ENCODE data around the gene IL22RA2. TPM values are rescaled to one million over a fixed set of nuclear protein-coding genes. Genes with fewer than 3 reads are reported as not detected.
A peak's percentile ranks its signal among the peaks of the same experiment; 100 is the strongest.

Gene IL22RA2
- polyA plus RNA-seq, 3 donors = not detected

- Histone ChIP-seq H3K36me3 (replicated peaks in 1 of 2; ENCODE audit: control insufficient read depth in 1 of 2, insufficient read depth in 2 of 2, low read length in 2 of 2) (no peaks in the 10 kb centered on the region), H3K4me3 (replicated peaks in 1 of 3; ENCODE audit: low read depth in 2 of 3, low read length in 3 of 3) (no peak overlapping the region), H3K79me2 (ENCODE audit: insufficient read depth, low read length) (no peaks in the 10 kb centered on the region), H3K27me3 (ENCODE audit: control insufficient read depth in 2 of 2, insufficient read depth in 2 of 2, low read length in 2 of 2) (no peaks in the 10 kb centered on the region), H3K4me1 (ENCODE audit: control insufficient read depth in 1 of 2, insufficient read depth in 2 of 2, low read length in 2 of 2) (peaks cover 3 to 9% of the 10 kb centered on the region in 2 donors), H3K27ac (ENCODE audit: low read depth in 1 of 2, low read length in 2 of 2) (no peak overlapping the region), H2AFZ (ENCODE audit: insufficient read depth, low read depth, low read length, poor library complexity, severe bottlenecking) (no peak overlapping the region), H4K20me1 (ENCODE audit: insufficient read depth, low read length) (no peaks in the 10 kb centered on the region), H3K4me2 (replicated peaks; ENCODE audit: extremely low read depth, low read length, poor library complexity, severe bottlenecking) (no peak overlapping the region), H3K9me3 (replicated peaks in 1 of 2; ENCODE audit: control insufficient read depth in 1 of 2, insufficient read depth in 1 of 2, low read length in 2 of 2) (no peaks in the 10 kb centered on the region), H3K9ac (ENCODE audit: insufficient read depth, low read length, poor library complexity, severe bottlenecking) (no peak overlapping the region)
- peak; percentile 45 to 68 (median 62) for DNase-seq
- peaks cover 14% of the 10 kb centered on the region for H3K4me1 Mint-ChIP-seq
- peaks cover 0 to 5% (median 2%) of the 10 kb centered on the region in 3 donors for H3K27me3 Mint-ChIP-seq (ENCODE audit: low read depth in 3 of 3)
- H3K9me3 Mint-ChIP-seq = peaks cover 0 to 4% (median 0%) of the 10 kb centered on the region in 7 donors
- peak; percentile 84 for TF ChIP-seq CTCF (IDR thresholded peaks at IDR 0.05)
- H3K4me3 Mint-ChIP-seq = no peak overlapping the region
- H3K36me3 Mint-ChIP-seq = no peaks in the 10 kb centered on the region
- WGBS (ENCODE audit: insufficient coverage) = no CpG with 5 or more reads among the region's 5 CpGs
- no peak overlapping the region for H3K27ac Mint-ChIP-seq
- intact Hi-C loops (cut with micrococcal nuclease) = loop anchor here (5.0 kb wide), 3 partner anchors 218 to 548 kb away; no protein-coding TSS in a partner anchor
Observed at GRCh38 chr6:137094411-137095008, 78.9 kb downstream of the IL22RA2 start.

Other genes starting within 250 kb of the IL22RA2 start
- gene IL20RA, start 128.7 kb downstream of the IL22RA2 start, polyA plus RNA-seq = not detected
- gene IFNGR1, start 45.7 kb upstream of the IL22RA2 start, polyA plus RNA-seq = 100 to 1,000 TPM; 204 to 372 (median 364) TPM

Measured in CD14-positive monocyte (primary cell).